Glomerular visceral epithelial cell (primary cell): ENCODE results near the gene OSCAR.
A peak's percentile ranks its signal among the peaks of the same experiment; 100 is the strongest.

Source experiments
- DNase-seq: peaks from one replicate; pipeline ENCODE4 v3.0.0-alpha.2; 2016; ENCODE audit errors: extremely low spot score

Gene OSCAR

DNA sequence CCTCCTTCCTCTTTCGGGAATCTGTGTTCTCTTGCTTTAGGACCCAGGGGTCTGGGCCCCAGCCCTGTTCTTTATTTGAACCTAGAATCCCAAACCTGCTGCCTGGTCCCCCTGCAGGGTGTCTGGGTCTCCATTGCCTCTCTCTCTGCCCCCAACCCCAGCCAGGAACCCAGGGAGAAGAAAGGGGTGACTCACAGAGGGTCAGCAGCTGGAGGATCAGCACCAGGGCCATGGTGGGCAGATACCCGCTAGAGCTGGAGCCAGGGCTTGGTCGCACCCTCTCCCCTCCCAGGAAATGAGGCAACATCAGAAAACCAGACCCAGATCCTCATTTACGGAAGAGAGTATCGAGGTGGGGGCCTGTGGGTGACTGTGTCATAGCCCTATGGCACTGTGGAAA, at the start of gene OSCAR:
OSCAR (minus strand) TSS at position 243 of the 400 bp plus-strand sequence; CDS start at position 232, 11 bp downstream.
- no peak for DNase-seq

GRCh38 chr19:54149021-54149812, 48.6 kb upstream of the OSCAR start:
- DNase-seq, result no peak

DNA sequence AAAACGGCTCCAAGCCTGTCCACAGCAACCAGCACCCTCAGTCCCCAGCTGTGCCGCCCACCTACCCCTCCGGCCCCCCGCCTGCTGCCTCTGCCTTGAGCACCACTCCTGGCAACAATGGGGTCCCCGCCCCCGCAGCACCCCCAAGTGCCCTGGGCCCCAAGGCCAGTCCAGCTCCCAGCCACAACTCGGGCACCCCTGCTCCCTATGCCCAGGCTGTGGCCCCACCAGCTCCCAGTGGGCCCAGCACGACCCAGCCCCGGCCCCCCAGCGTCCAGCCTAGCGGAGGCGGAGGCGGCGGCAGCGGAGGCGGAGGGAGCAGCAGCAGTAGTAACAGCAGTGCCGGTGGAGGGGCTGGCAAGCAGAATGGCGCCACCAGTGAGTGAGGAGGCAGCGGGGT, 47.6 kb upstream of the OSCAR start:
- no peak for DNase-seq

DNA sequence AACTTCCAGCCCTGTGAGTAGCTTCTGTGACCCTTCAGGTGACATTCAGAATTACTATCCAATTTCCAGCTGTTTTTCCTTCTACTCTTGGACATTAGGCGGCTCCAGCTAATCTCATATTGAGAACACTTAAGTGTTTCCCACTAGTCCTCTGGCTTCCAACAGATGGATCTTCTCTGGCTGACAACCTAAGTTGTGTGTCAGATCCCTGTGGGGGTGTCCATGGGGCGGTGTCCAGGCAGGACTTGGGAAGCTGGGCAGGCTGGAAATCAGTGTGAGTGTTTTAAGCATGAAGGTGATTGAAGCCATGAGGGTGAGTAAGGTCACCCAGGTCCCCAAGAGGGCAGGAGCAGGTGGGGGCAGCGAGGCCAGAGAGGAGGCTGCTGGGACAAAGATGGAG, 47.1 kb upstream of the OSCAR start:
- DNase-seq, result no peak

GRCh38 chr19:54145541-54146158, 45.0 kb upstream of the OSCAR start:
- DNase-seq, result no peak

DNA sequence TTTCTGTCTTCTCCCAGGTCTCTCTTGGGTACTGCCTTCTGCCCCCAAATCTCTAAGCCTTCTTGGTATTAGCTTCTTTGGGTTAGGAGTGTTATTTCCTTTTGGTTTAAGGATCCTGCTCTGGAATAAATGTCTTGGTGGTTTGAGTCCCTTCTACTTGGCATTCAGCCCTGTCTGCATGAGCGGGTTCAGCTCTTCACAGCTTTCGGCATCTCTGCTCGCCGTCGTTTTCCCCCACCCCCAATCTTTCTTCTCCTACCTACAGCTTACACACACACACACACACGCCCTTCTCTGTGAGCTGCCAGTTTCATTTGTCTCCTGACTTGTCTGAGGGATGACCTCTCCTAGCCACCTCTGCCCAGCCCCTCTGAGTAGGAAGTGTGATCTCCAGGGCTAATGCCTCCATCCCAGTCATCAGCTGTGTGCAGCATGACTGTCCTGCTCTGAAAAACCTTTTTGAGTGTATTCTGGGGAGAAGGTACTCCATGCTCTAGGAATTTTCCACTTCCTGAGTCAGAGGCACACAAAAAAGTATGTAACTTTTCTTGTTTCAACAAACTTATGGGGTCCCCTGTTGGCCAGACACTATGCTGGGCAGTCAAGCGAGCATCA, 41.7 kb upstream of the OSCAR start:
- DNase-seq, result peak; percentile 29

DNA sequence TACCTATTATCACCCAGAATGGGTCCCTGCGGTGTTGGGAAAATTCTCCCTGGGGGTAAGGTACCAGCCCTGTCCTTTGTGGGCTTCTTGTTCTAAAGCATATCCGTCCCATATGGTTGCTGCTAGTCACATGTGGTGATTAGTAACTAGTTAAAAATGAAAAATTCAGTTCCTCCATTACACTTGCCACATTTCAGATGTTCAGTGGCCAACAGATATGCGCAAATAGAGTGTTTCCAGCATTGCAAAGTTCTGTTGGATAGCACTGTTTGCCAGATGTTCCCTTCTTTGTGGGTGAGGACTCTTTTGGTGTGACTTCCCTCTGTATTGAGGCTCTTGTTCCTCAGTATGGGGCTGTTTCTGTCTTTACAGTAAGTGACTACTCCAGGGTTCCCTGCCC, 40.8 kb upstream of the OSCAR start:
- DNase-seq, result no peak

DNA sequence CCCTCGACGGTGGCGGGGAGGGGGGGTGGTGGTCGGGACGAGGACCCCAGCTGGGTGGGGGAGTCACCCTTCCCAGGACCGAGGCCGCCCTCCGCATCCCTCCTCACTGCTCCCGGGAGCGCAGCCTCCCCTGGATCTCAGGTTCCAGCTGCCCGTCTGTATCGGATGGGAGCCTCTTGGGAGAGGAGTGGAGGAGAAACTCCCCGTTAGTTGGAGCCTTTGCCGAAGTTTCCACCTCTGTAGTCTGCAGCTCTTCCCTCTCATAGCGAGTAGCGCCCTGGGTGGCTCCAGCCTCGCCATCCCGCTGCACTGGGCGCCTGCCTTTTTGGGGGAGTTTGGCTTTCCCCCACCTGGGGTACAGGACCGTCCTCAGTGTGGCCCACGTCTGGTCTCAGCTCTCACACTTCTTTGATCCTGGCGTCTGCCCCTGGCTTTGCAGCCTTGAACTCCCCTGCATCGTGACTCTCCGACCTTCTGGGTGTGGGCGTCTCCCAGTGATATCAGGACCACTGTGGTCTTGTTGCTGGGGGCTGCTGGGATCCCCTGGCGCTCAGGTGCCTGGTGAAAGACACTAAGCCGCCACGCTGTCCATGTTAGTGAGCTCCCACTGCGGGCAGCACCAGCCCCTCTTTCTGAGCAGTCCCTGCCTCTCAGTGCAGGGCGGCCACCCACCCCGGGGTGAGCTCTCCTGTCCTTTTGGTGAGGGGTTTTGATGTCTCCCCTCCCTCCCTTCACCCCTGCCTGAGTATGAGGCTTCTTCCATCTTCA, 38.1 kb upstream of the OSCAR start:
- no peak for DNase-seq

DNA sequence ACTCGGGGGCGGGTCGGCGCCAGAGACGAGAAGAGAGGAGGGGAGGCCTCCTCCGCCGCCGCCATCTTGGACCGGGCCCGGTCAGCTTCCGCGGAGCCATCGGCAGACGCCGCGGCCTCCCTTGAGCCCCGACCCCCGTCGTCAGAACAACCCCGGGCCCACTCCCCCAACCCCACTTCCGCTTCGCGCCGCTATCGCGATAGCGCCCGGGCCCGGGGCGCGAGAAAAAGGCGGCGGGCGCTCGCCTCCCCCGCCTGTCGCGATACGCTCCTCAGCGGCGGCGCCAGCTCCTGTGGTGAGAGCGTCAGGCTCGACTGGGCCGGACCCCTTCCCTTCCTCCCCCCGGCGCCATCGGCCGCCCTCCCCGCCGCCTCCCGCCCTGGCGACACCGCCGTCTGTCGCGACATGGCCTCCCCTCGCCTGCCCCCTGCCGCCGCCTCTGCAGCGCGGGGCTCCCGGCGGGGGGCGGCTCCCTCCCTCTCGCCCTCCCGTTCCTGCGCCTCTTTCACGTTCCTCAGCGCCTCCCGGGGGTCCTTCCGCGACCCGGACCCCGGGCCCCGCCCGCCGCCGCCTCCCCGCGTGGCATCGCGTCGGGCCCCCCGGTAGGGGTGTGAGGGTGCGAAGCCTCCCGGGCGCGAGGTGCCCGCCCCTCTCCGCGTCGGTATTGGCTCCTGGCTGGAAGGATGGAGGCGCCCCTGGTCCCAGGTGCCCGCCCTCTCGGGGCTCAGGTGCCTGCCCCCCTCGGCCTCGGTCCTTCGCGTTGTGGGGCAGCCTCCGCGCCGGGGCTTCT, 37.3 kb upstream of the OSCAR start, which contains the start of gene CNOT3:
CNOT3 (plus strand) TSS at position 64 of the 790 bp plus-strand sequence. CDS start 5,217 bp downstream, outside the sequence.
- DNase-seq, result peak; percentile 34

DNA sequence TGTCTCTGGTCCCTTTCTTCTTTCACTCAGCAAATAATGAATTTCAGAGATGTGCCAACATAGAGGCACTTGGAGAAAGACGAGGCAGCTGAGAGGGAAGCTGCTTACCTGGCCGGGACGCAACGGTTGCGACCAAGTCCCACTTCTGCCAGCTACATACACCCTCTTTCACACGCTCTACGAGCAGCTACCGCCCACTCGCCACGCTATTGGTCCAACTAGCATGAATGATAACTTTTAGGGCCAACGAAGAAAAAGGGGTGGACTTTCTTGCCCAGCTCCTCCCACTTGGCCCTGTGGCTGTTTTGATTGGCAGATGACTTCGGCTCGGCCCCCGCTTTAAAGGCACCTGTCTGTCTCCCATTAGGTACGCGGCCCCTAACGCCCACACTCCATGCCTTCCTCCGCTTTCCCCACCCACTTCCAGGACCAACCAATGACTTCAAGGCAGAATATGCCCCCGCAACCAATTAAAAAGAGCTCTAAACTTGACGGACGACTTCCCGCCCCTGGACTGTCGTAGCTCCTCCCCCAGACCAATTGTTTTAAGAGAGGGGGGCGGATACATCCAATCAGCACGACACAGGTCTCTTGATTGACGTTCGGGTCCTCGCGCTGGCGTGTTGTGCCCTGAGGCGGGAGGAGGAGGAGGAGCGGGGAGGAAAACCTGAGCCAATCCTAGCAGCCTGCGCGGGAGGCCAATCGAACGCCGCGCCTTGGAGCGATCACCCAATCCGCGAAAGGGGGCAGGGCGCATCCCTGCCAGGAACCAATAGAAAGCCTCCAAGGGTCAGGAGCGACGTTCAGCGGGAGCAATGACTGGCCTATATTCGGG, 36.5 kb upstream of the OSCAR start:
- DNase-seq, result peak; percentile 100

GRCh38 chr19:54136086-54136863, 35.7 kb upstream of the OSCAR start:
- no peak for DNase-seq

DNA sequence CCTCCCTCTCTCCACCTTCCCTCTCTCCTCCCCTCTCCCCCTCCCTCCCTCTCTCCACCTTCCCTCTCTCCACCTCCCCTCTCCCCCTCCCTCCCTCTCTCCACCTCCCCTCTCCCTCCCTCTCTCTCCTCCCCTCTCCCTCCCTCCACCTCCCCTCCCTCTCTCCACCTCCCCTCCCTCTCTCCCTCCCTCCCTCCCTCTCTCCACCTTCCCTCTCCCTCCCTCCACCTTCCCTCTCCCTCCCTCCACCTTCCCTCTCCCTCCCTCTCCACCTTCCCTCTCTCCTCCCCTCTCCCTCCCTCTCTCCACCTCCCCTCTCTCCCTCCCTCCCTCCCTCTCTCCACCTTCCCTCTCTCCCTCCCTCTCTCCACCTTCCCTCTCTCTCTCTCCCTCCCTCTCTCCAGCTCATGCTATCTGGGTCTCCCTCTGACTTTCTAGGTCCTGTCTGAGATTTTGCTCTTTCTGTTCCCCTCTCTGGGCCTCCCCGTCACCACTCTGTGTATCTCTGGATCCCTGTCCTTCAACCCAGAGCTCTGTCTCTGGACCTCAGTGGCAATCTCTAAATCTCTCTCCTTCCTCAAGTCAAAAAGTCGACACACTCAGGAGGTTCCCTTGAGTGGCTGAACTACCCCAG, 33.5 kb upstream of the OSCAR start:
- DNase-seq, result no peak

DNA sequence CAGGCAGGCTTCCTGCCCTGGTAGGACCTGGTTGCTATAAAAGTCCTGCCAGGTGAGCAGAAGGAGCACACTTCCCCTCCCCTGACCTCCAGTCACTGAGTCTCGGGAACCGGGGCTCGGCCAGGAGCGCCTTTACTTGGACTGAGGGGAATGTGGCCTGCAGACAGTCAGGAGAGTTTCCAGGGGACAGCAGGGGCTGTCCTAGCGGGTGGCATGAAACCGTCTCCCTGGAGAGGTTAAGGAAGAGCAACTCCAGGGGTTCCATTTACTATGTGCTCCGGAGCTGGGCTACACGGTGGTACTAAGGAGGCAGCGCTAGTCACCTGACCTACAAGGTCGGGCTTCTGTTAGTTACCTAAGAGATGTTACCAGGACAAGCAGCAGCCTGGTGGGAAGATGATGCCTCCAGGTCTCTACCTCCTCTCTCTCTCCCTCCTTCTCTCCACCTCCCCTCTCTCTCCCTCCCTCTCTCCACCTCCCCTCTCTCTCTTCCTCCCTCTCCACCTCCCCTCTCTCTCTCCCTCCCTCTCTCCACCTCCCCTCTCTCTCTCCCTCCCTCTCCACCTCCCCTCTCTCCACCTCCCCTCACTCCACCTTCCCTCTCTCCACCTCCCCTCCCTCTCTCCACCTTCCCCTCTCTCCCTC, 32.8 kb upstream of the OSCAR start:
- peak; percentile 90 for DNase-seq

DNA sequence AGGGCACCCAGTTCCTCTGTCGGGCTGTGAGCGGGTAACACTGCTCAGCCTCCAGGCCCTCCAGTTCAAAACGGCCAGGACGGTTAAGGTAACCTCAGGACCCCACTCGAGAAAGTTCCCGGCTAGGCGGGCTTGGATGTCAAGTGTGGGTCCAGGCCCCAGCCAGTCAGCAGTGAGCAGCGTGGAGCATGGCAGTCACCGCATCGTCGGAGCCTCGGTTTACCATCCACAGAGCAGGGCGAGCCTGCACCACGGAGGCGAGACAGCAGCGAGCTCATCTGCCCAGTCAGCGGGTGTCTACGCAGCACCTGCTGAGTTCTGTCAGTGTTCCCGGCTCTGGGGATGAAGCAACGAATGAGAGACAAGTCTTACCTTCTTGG, 29.0 kb upstream of the OSCAR start:
- DNase-seq, result no peak

GRCh38 chr19:54128796-54129616, 28.4 kb upstream of the OSCAR start:
- DNase-seq, result no peak

DNA sequence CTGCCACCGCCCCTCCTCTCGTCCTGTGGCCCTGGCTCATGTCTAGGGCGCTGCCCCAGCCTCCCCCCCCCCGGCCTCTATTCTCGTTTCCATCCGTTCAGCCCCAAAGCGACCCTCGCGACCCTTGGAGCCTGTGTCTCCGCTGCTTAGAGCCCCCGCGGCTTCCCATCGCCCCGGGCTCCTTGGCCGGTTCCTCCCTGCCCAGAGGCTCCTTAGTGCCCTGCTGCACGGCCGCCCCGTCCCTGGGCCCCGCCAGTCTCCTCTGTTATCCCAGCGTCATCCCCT, 27.8 kb upstream of the OSCAR start:
- no peak for DNase-seq

- DNase-seq, result no peak
Observed at GRCh38 chr19:54127688-54128440, 27.3 kb upstream of the OSCAR start.
